SK-N-SH treated with all-trans-retinoic acid at 6 μM for 48 hours (cell line): ENCODE data around the gene CELF4.

ENCODE experiments used
- ATAC-seq: fragments of 200-7000 bp; cut with Tn5 transposase; 3 replicates; pipeline ENCODE4 v1.9.1; 2020; ENCODE audit warnings: mild to moderate bottlenecking, moderate library complexity
- BACH2 ChIP-seq: fragments of 250-450 bp; sonication (Bioruptor Pico); IDR thresholded peaks from 2 replicates; pipeline ENCODE4 v1.9.0; 2021; ENCODE audit warnings: mild to moderate bottlenecking, borderline replicate concordance
- ESRRG ChIP-seq: fragments of 250-450 bp; sonication (Bioruptor Pico); IDR thresholded peaks from 2 replicates; pipeline ENCODE4 v1.6.1; 2021; ENCODE audit warnings: mild to moderate bottlenecking
- ISL1 ChIP-seq: fragments of 250-450 bp; sonication (Bioruptor Pico); IDR thresholded peaks from 2 replicates; pipeline ENCODE4 v2.1.2; 2022; ENCODE audit warnings: mild to moderate bottlenecking, moderate library complexity
- OSR1 ChIP-seq: fragments of 250-450 bp; sonication (Bioruptor Pico); IDR thresholded peaks from 2 replicates; pipeline ENCODE4 v1.8.0; 2022; ENCODE audit warnings: moderate library complexity, mild to moderate bottlenecking, inconsistent platforms
- RARB ChIP-seq: fragments of 250-450 bp; sonication (Bioruptor Pico); IDR thresholded peaks from 2 replicates; pipeline ENCODE4 v1.8.0; 2021; ENCODE audit warnings: mild to moderate bottlenecking, moderate library complexity
- TOX ChIP-seq: fragments of 250-450 bp; sonication (Bioruptor Pico); IDR thresholded peaks from 2 replicates; pipeline ENCODE4 v1.8.0; 2021; ENCODE audit warnings: mild to moderate bottlenecking, moderate library complexity, borderline replicate concordance
- ZC3H10 ChIP-seq: fragments of 250-450 bp; sonication (Bioruptor Pico); IDR thresholded peaks from 2 replicates; pipeline ENCODE4 v1.5.1; 2021; ENCODE audit warnings: mild to moderate bottlenecking, moderate library complexity
- ZFP30 ChIP-seq: fragments of 450-650 bp; formaldehyde crosslinking; IDR thresholded peaks from 2 replicates; pipeline ENCODE4 v1.5.0; 2022; ENCODE audit warnings: mild to moderate bottlenecking, moderate library complexity
- ZNF565 ChIP-seq: fragments of 450-650 bp; formaldehyde crosslinking; conservative IDR thresholded peaks from 2 replicates; pipeline ENCODE4 v1.5.0; 2020; ENCODE audit warnings: low read depth, mild to moderate bottlenecking, moderate library complexity
- ZNF70 ChIP-seq: fragments of 450-650 bp; formaldehyde crosslinking; IDR thresholded peaks from 2 replicates; pipeline ENCODE4 v1.5.0; 2020; ENCODE audit warnings: mild to moderate bottlenecking, moderate library complexity
- ZNF8 ChIP-seq: fragments of 450-650 bp; formaldehyde crosslinking; IDR thresholded peaks from 2 replicates; pipeline ENCODE4 v1.5.0; 2020; ENCODE audit warnings: mild to moderate bottlenecking, moderate library complexity
- TF ChIP-seq, protein P1 (sequence below): fragments of 250-450 bp; sonication (Bioruptor Pico); IDR thresholded peaks from 2 replicates; pipeline ENCODE4 v1.5.0; 2020; ENCODE audit warnings: mild to moderate bottlenecking, moderate library complexity
- TF ChIP-seq, protein P2 (sequence below): fragments of 250-450 bp; sonication (Bioruptor Pico); IDR thresholded peaks from 2 replicates; pipeline ENCODE4 v1.8.0; 2021; ENCODE audit warnings: low read depth, mild to moderate bottlenecking, moderate library complexity, borderline replicate concordance
- TF ChIP-seq, protein P3 (sequence below): fragments of 250-450 bp; sonication (Bioruptor Pico); IDR thresholded peaks from 2 replicates; pipeline ENCODE4 v1.5.1; 2020; ENCODE audit warnings: low read depth, mild to moderate bottlenecking, moderate library complexity
- TF ChIP-seq, protein P4 (sequence below): fragments of 250-450 bp; sonication (Bioruptor Pico); IDR thresholded peaks from 2 replicates; pipeline ENCODE4 v1.8.0; 2020; ENCODE audit warnings: mild to moderate bottlenecking, moderate library complexity, borderline replicate concordance

Gene CELF4

DNA sequence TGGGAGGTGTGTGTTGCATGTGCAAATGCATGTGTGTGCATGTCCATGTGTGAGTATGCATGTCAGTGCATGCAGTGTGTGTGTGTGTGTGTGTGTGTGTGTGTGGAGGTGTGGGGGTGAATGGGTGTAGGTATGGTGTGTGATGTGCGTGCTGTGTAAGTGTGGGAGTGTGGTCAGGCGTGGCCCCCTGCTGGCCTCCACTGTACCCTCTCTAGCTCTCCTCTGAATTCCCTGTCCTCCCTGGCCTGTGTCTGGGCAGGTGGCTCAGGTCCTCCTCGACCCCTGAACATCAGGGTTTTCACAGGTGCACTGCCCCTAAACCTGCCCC, 230.2 kb downstream of the CELF4 start:
- TF ChIP-seq ZFP30 (CRISPR knock-in tag): no peak
- TF ChIP-seq RARB (CRISPR knock-in tag): no peak
- no peak for TF ChIP-seq OSR1 (CRISPR knock-in tag)
- TF ChIP-seq ISL1: no peak
- TF ChIP-seq, protein P1, sequence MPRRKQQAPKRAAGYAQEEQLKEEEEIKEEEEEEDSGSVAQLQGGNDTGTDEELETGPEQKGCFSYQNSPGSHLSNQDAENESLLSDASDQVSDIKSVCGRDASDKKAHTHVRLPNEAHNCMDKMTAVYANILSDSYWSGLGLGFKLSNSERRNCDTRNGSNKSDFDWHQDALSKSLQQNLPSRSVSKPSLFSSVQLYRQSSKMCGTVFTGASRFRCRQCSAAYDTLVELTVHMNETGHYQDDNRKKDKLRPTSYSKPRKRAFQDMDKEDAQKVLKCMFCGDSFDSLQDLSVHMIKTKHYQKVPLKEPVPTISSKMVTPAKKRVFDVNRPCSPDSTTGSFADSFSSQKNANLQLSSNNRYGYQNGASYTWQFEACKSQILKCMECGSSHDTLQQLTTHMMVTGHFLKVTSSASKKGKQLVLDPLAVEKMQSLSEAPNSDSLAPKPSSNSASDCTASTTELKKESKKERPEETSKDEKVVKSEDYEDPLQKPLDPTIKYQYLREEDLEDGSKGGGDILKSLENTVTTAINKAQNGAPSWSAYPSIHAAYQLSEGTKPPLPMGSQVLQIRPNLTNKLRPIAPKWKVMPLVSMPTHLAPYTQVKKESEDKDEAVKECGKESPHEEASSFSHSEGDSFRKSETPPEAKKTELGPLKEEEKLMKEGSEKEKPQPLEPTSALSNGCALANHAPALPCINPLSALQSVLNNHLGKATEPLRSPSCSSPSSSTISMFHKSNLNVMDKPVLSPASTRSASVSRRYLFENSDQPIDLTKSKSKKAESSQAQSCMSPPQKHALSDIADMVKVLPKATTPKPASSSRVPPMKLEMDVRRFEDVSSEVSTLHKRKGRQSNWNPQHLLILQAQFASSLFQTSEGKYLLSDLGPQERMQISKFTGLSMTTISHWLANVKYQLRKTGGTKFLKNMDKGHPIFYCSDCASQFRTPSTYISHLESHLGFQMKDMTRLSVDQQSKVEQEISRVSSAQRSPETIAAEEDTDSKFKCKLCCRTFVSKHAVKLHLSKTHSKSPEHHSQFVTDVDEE: no peak
- TF ChIP-seq ZNF565 (CRISPR knock-in tag): no peak
- TF ChIP-seq ZC3H10 (CRISPR knock-in tag): no peak
- TF ChIP-seq, protein P2, sequence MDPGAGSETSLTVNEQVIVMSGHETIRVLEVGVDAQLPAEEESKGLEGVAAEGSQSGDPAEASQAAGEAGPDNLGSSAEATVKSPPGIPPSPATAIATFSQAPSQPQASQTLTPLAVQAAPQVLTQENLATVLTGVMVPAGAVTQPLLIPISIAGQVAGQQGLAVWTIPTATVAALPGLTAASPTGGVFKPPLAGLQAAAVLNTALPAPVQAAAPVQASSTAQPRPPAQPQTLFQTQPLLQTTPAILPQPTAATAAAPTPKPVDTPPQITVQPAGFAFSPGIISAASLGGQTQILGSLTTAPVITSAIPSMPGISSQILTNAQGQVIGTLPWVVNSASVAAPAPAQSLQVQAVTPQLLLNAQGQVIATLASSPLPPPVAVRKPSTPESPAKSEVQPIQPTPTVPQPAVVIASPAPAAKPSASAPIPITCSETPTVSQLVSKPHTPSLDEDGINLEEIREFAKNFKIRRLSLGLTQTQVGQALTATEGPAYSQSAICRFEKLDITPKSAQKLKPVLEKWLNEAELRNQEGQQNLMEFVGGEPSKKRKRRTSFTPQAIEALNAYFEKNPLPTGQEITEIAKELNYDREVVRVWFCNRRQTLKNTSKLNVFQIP (CRISPR knock-in tag): no peak
- no peak for TF ChIP-seq TOX (CRISPR knock-in tag)
- no peak for TF ChIP-seq ESRRG
- peak; percentile 94 for ATAC-seq

DNA sequence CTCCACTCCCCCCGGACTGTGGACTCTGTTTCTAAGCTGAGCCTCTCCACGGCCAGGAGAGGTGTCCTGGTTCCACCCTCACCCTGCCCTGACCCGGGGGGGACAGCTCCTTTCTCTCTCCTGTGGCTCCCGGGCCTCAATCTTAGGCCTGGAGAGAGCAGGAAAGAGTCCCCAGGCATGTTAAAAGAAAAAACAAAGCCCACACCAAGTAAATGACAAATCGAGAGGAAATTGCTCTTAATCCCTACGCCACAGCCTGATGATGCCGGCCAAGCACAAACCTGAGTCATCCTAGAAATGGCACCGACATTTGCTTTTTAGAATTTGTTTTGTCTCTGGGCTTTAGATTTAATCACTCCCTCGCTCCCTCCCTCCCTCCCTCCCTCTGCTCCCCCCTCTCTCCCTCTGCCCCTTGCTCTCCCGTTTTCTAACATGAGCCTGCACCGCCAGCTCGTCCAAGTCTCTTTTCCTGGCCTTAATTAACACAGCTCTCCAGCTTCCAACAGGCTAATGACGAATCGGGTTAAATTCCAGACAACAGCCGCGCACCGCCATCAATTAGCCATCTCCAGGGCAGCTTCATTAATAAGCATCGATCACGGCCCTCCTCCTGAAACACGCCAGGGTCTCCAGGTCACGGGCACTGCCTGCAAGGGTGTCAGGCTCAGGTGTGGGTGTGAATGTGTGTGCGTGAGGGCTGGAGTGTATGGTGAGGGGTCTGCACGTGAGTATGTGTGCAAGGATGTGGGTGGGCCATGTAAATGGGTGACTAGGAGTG, 230.8 kb downstream of the CELF4 start:
- peak; percentile 57 for ATAC-seq

More for the DNA sequence above, 230.8 kb downstream of the CELF4 start:
- TF ChIP-seq, protein P2 (CRISPR knock-in tag): no peak
- TF ChIP-seq, protein P3, sequence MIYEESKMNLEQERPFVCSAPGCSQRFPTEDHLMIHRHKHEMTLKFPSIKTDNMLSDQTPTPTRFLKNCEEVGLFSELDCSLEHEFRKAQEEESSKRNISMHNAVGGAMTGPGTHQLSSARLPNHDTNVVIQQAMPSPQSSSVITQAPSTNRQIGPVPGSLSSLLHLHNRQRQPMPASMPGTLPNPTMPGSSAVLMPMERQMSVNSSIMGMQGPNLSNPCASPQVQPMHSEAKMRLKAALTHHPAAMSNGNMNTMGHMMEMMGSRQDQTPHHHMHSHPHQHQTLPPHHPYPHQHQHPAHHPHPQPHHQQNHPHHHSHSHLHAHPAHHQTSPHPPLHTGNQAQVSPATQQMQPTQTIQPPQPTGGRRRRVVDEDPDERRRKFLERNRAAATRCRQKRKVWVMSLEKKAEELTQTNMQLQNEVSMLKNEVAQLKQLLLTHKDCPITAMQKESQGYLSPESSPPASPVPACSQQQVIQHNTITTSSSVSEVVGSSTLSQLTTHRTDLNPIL (CRISPR knock-in tag): no peak
- TF ChIP-seq RARB (CRISPR knock-in tag): no peak
- TF ChIP-seq ZNF8 (CRISPR knock-in tag): no peak
- TF ChIP-seq, protein P1: no peak
- TF ChIP-seq, protein P4, sequence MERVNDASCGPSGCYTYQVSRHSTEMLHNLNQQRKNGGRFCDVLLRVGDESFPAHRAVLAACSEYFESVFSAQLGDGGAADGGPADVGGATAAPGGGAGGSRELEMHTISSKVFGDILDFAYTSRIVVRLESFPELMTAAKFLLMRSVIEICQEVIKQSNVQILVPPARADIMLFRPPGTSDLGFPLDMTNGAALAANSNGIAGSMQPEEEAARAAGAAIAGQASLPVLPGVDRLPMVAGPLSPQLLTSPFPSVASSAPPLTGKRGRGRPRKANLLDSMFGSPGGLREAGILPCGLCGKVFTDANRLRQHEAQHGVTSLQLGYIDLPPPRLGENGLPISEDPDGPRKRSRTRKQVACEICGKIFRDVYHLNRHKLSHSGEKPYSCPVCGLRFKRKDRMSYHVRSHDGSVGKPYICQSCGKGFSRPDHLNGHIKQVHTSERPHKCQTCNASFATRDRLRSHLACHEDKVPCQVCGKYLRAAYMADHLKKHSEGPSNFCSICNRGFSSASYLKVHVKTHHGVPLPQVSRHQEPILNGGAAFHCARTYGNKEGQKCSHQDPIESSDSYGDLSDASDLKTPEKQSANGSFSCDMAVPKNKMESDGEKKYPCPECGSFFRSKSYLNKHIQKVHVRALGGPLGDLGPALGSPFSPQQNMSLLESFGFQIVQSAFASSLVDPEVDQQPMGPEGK (CRISPR knock-in tag): no peak
- TF ChIP-seq ZNF70 (CRISPR knock-in tag): no peak
- TF ChIP-seq TOX (CRISPR knock-in tag): no peak
- no peak for TF ChIP-seq BACH2
- TF ChIP-seq ISL1: no peak
